ENCODE results near the gene CEACAM19.
"Not testable (repeated sequence)": the region's sequence is repeated elsewhere in the genome, so short reads cannot be mapped to it uniquely, and the experiment has no call there.

CEACAM19 gene

GRCh38 chr19:44675521-44675920 is 4.2 kb downstream of the CEACAM19 start:
- DNase-seq (ENCODE audit: low spot score) = no peak

GRCh38 chr19:44677019-44677811 is 5.9 kb downstream of the CEACAM19 start:
- DNase-seq (ENCODE audit: low spot score) = no peak

GRCh38 chr19:44680536-44680935 is 9.3 kb downstream of the CEACAM19 start:
- DNase-seq (ENCODE audit: low spot score) = no peak

- no peak for DNase-seq (ENCODE audit: low spot score)
Observed at GRCh38 chr19:44681992-44682790, 10.9 kb downstream of the CEACAM19 start.

- no peak for DNase-seq (ENCODE audit: low spot score)
Observed at GRCh38 chr19:44682807-44683206, 11.5 kb downstream of the CEACAM19 start.

- no peak for DNase-seq (ENCODE audit: low spot score)
Observed at GRCh38 chr19:44683434-44684210, 12.3 kb downstream of the CEACAM19 start.

GRCh38 chr19:44684396-44684795 is 13.1 kb downstream of the CEACAM19 start:
- DNase-seq (ENCODE audit: low spot score) = not testable (repeated sequence)

GRCh38 chr19:44684892-44685863 is 13.9 kb downstream of the CEACAM19 start:
- no peak for DNase-seq (ENCODE audit: low spot score)

GRCh38 chr19:44685877-44686276 is 14.6 kb downstream of the CEACAM19 start:
- no peak for DNase-seq (ENCODE audit: low spot score)

- DNase-seq (ENCODE audit: low spot score) = no peak
Observed at GRCh38 chr19:44686896-44687295, 15.6 kb downstream of the CEACAM19 start.

GRCh38 chr19:44687888-44688287 is 16.6 kb downstream of the CEACAM19 start:
- no peak for DNase-seq (ENCODE audit: low spot score)

GRCh38 chr19:44689290-44690130 is 18.2 kb downstream of the CEACAM19 start:
- peak; percentile 69 for DNase-seq (ENCODE audit: low spot score)

- DNase-seq (ENCODE audit: low spot score) = no peak
Observed at GRCh38 chr19:44690131-44690440, 18.8 kb downstream of the CEACAM19 start.

GRCh38 chr19:44692379-44692721 is 21.1 kb downstream of the CEACAM19 start:
- no peak for DNase-seq (ENCODE audit: low spot score)

GRCh38 chr19:44694184-44694579 is 22.9 kb downstream of the CEACAM19 start:
- DNase-seq (ENCODE audit: low spot score) = peak; percentile 15

GRCh38 chr19:44696939-44697669 is 25.8 kb downstream of the CEACAM19 start:
- no peak for DNase-seq (ENCODE audit: low spot score)

GRCh38 chr19:44697670-44698034 is 26.4 kb downstream of the CEACAM19 start:
- DNase-seq (ENCODE audit: low spot score) = no peak

- DNase-seq (ENCODE audit: low spot score) = no peak
Observed at GRCh38 chr19:44698492-44699201, 27.4 kb downstream of the CEACAM19 start, which contains the start of gene CEACAM16. Gene CEACAM16 (plus strand): TSS chr19:44699151. CDS start chr19:44701457, 2,306 bp downstream.

GRCh38 chr19:44700547-44700946 is 29.3 kb downstream of the CEACAM19 start:
- DNase-seq (ENCODE audit: low spot score) = no peak
